NCI-H2227 (cell line): ENCODE measurements around the gene VSNL1.

Experiments used
- DNase-seq: peaks from one replicate; lab custom pipeline; 2025; ENCODE audit not compliant: unreplicated experiment; lab: John Stamatoyannopoulos, UW

The VSNL1 gene

DNA sequence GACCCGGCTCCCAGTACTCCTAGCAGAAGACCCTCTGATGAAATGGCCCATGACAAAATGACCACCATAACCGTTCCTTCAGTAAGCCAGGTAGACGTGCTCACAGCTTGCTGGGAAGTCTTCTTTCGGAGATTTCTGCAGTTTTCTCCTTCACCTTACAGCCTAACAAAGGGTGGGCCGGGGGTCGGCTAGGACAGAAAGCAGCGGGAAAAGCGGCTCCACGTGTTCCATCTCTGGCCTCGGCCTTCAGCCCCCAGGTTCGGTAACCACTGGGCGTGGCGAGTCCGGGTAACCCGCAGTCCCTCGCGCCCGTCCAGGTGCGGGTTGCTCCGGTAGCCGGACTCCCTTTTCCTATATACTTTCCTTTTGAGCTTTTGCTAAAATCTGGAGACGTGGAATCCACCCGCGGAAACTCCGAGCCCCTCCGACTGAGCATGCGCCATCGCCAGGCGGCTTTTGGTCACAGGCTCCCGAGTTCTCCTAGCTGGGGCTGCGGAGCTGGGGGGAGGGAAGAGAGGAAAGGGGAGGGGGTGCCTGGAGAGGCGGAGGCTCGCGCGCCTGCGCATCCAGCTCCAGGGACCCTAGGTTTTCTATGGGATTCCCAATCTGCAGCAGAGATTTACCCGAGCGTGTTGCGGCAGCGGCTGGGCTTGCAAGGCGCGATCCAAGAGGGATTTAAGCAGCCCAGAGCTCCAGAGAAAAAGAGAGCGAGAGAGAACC, at the start of gene VSNL1:
VSNL1 (plus strand) TSS at position 604 of the 720 bp plus-strand sequence. CDS start 51,379 bp downstream, outside the sequence.
- DNase-seq: peak; percentile 96

DNA sequence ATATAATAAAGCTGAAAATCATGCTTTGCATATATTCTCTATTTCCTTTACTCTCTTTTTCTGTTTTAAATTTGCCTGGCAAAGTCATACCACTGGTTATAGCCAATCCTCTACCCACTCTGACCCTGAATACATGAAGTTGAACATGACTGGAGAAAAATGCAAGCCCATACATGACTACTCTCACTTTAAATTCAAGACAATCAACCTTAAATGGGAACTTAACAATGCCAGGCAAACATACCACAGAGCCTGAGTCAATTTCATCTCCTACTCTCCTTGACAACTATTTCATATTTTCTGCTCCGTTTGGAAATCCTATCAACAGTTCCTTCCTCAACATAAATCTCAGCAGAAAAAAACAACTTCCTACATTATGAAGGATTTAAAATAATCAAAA, 44.9 kb upstream of the VSNL1 start:
- DNase-seq: no peak

DNA sequence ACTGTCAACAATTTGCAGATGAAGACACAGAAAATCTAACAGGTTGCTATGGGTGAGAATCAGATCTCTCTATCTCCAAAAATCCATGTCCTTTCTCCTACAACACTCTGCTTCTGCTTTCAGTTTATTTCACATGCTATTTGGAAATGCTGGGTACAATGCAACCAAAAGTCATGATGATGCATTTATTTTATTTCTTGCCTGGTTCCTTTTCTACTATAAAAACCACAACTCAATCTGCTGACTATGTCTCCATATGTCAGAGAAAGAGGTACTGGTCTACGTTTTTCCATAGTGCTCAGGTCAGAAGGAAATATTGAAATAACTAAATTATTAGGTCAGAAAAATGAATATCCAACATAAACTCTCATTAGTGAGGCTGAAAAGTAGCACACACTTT, 42.8 kb upstream of the VSNL1 start:
- no peak for DNase-seq

DNA sequence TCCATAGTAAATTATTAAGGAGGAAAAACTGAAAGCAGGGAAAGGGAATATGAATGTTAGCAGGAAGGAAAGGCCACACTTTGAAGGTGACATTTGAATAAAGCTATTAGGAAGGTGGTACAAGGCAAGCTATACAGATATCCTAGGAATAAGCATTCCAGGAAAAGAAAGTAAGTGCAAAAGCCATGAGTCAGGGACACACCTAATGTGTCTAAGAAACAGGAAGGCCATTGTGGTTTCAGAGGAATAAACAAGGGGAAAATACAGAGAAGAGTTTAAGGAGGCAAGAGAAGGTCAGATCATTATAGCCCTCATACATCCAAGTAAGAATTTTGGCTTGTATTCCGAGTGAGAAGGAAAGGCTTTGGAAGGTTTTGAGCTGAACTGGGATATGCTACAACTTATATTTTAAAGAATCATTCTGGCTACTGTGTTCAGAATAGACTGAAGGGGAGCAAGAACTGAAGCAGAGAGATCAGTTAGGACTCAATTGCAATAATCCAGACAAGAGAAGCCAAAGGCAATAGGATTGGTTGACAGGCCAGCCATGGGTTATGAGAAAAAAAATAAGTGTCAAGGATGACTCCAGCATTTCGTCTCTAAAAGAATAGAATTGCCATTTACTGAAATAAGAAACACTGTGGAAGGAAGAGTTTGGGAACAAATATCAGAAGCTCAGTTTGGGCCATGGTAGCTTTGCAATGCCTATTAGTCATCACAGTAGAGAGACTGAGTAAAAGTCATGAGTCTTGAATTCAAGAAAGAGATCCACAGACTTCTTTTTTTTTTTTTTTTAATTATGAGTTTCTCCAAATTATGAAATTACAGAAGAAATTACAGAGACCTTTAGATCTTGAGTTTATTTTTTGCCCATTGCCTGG, 33.5 kb upstream of the VSNL1 start:
- no peak for DNase-seq

DNA sequence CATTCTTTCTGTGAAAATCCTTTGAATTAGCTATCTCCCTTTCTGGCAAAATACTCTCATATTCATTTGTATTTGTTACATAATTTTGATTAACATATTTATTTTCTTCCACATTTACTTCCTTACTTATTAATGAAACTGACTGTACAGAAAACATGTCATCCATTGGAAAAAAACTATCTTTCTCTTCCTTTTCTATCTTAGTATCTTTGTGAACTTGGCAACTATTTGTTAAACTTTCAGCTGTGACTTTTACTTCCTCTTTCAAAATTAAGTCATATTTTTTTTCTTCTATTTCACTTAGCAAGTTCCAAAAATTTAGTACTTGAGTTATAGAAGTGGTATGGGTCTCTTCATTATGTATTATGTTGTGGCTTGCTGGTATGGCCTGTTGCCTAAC, 24.8 kb upstream of the VSNL1 start:
- DNase-seq: no peak

DNA sequence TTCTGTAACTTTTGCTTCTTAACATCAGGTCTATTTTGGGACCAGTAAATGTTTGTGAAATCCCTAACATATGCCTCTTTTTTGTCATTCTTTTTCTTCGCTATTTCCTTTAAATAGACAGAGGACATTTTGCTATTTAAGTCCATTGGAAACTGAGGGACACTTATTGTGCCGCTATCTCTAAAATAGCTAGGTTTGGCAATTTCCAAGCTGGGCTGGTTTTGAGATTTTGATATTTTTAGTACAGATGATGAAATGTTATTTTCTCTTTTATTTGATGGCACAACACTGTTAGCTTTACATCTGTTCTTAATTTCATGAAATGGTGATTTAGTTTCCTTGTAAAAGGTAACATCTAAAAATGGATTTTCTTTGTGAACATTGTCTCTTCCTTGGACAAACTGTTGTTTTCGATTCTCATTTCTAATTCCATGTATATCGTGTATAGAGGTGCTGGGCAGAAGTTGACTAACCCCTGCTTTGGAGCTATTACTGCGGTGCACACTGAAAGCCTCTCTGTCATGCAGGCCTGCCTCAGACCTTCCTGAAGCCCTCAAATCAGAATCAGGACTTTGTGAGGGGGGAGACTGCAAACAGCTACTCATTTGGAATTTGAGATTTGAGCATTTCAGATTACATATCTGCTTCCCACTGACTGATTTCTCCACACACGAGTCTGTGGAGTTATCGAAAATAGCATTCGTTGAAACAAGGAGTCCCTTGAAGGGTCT, 22.9 kb upstream of the VSNL1 start:
- DNase-seq: peak; percentile 45

DNA sequence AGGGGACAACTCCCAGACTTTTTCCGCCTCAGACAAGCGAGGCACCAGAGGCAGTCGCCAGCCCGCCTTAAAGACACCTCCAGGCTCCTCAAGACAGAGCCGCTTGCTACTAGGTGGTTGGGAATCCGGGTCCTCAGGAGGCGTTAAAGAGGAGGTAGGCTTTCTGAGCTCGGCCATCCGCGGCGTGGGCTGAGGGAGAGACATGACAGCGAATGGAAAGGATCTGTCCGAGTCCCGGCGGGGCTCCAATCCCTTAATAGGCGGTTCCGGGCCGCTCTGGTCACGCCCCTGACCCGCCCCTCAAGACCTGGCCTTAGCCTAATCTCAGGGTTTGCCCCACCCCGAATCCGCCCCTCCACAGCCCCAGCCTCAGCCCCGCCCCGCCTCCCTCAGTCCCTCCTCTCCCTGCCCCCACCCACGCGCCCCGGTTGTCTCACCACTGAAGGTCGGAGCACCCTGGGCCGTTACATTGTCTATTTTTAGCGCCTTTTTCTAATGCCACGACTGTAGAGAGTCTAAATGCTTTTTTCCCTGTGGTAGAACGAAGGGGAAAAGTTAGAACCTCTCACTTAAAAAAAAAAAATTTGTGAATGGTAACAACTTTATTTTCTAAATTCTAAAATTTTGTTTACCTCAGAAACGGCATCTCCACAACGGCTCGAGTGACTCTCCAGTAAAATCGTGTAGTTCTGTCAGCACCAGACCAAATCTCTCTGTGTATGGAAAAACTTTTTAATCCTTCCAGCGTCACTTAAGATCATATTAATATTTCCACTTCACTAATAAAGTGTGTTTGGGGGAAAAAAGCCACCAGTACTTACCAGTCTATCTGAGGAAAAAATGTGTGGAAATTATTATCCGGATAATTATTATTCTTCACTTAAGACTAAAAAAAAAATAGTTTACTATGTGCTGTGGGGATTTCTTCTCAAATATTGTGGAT, 22.0 kb upstream of the VSNL1 start, which contains the start of gene RAD51AP2:
RAD51AP2 (minus strand) TSS at position 229 of the 943 bp plus-strand sequence; CDS start at position 204, 25 bp downstream.
- peak; percentile 88 for DNase-seq

DNA sequence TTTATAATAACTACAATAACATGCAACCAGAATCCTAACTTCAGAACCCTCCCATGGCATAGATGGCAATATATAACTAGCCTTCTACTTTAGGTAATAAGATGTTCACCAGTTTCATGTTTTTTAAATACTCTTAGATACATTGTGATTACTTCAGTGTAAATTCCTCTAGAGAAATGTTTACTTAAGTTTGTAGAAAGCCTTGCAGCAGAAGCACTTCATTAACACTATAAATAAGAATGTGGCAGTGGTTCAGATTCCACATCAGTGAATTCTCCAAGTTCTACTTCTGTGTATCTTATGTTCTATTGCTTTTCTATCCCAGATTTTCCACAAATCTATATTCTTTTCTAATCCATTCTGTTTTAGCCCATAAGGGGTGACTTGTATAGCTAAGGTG, 21.0 kb upstream of the VSNL1 start:
- no peak for DNase-seq

DNA sequence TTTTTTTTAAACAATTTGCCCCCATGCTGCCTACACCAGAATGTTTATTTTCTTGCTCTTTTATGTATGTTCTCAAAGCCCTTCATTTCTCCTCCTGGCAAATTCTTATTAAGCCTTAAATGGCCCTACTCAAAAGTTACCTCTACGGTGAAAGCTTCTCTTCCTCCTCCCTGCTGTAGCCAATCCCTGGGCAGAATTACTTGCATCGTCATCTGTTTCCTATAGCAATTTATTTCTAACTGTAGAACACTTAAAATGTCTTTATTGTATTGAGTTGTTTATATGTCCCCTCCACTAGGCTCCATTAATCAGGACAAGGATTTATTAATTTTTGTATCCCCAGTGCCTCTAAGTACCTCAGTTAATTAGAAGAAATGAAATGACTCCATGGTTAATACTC, 19.7 kb upstream of the VSNL1 start:
- DNase-seq: no peak

DNA sequence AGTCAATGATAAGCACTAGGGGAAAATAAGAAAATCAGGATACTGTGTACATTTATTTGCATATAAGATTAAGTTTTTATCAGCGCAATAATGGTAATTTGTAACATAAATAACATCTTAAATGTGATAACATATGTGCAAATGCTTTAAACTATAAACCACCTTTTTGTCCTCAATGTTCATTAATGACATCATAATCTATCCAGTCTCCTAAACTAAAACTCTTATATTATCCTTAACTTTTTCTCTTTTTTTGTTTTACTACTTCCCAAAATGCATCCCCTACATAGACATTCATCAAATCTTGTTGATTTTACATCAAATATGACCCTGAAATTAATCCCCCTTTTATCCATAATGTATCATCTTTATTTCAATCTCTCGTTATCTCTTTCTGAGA, 18.9 kb upstream of the VSNL1 start:
- DNase-seq: no peak

DNA sequence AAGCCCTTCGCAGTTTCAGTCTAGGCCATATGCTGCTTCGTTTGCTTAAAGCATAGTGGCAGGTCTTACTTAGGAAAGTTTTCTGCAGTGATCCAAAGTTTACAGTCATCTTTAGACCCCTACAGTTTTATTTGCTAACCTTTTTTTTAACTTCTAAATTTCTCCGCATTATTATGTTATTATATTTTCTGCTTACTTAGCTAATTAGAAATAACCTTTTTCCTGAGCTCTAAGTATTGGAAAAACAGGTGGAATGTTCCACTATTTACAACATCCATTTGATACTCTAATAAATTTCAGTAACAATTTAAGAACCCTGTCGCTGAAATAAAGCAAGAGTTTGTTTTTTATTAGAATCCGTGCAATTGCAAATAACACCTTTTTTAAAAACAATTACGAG, 18.2 kb upstream of the VSNL1 start:
- DNase-seq: no peak

DNA sequence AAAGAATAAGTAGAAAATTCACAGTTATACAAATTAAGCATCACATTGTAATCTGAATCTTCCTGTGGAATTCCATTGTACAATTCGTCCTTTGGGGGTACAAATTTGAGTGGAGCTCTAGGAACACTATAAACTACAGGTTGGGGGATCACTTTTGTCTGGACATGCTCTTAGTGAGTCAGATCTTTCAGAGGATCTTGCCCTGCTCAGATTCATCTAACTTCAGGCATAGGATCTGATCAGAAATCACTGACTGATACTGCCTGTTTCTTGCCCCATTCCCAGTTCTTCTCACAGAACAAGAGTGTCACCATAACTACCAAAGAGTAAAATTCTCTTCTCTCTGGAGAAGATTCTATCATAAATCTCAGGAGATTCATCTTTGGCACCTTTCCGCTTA, 10.7 kb upstream of the VSNL1 start:
- DNase-seq: no peak

DNA sequence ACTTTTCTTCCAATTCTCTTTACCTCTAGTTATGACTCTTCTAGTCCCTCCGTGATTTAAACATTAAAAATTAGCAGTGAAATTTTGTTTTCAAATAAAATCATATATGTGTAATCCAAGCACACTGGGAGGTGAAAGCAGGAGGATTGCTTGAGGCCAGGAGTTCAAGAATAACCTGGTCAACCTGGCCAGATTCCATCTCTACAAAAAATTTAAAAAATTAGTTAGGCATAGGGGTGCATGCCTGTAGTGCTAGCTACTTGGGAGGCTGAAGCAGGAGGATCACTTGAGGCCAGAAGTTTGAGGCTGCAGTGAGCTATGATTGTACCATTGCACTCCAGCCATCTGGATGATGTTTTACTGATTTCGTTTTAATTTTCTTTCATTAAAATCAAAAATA, 7.0 kb upstream of the VSNL1 start:
- no peak for DNase-seq

DNA sequence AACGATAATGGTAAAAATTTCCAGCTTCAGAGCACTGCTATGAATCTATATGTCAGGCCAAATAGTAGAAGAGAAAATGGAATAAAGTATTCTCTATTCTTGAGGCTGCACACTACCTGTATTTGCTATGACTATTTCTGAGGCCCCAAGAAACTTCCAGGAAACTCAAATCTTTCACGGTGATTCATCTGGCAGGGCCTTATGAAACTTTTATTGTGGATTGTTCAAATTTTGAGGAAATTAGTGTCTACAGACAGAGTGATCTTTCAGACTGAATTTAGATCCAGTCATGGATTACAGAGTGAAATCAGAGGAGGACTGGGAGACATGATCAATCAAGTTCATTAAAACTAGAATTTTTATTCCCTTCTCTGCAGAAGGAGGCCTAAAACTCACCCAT, 4.1 kb upstream of the VSNL1 start:
- DNase-seq: no peak

DNA sequence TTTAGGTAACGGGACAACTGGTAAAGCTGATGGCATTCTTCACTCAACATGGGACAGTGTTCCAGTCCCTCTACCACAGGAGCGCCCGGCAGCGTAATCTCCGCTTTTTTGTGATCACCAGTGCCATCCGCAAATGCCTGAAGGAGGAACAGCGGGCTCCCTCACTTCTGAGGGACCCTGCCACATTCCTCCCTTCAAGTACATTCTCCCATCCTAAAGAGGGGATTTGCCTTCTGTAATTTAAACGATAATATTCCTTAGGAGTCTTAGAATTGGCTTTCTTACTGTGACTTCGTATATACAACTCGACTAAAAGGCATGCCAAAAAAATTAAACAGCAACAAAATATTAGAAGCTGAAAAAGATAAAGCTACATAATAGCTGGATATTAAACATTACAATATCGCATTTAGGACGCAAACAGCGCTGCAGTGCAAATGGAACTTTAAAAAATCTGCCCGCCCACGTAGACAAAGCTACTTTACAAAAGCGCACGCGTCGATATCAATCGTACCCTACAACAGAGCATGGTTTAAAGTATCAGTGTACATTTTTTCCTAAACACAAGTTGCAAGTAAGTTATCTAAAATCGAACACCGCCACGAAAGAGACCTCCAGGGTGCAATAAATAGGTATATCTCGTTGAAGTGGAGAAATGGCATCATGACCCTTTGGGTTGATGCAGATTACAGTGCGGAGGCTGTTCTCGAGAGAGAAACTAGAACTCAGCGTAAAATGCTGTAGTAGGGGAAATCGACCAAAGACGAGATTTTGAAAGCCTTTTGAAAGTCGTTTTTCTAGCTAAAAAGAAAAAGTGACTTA, 2.3 kb upstream of the VSNL1 start:
- peak; percentile 50 for DNase-seq

DNA sequence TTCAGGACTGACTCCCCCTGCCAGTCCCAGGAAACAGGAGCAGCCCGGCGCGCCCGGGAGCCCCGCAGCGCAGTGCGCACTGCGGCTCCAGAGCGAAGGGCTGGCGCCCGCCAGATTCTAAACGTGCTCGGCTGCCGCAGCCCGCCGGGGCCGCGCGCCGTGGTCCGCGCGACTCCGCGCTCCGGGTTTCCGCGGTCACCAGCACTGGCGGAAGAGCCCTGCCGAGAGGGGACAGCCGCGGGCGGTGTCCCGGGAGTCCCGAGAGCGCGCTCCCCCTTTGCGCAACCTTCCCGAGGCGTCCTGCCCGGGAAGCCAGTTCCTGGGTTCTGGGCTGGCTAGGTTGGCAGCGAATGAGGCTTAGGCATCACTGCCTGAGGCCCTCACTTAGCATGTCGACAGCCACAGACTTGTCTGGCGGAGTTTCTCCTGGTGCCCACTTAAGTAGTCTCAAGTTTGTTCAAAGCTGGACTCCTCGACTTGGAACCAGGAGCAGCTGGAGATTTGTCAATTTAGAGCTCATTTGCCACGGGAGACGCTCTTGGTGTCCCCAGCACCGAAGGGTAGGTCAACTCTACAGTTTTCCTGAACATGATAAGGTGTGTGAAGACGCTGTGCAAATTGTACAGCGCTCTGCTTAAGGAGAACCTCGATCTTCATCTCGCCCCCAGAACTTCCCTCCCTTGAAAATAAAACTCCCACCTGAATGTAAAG, 1.5 kb upstream of the VSNL1 start:
- peak; percentile 84 for DNase-seq

DNA sequence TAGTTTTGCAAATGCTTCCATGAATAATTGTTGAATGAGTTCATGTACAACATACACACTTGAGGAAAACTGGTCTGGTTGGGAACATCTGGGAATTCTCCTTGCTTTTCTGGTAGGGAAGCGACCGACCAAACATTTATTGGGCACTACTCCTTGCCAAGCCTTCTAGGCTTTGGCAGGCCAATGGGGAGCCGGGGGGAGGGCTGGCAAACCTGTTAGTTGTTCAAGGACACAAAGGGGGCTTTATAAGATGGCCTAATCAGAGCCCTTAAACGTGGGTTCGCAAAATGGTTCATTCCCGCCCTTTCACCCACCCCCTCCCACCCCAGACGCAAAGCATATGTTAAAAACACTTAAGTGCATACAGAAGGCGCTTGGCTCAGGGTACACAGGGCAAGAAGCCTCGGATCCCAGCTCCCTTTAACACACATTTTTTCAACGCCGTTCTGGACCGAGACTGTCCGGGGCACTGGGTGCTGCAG, 844 bp upstream of the VSNL1 start:
- peak; percentile 62 for DNase-seq

DNA sequence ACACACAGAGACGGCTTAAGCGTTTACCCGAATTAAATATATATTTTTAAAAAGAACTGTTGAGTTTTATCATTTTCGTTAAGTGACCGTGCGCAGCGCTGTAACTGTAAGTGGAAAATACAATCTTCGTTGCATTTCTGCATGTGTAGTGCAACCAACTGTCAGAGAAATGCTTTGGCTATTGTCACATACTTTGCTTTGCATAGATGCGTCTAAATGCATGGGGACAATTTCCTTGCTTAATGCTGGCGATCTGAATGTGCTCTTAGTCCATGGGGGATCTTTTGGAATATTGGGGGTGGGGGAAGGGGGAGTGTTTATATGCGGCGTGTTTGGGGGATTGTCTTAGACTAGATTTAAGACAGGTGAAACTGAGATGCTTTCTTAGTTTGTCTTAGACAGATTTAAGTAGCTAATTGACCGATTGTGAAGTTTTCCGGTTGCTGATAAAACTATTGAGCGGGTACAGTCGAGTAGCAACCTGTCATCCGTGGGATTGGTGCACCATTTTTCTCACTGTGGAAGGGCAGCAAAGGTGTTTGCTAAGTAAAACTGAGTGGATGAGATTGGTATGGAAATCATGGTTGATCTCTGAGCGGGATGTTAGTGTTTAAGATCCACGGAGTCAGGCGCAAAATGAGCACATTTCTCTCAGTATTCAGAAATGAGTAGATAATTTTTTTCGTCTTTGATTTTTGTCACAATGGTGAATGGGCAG, 476 bp downstream of the VSNL1 start:
- no peak for DNase-seq
